ENCODE results near the gene CELF1. TPM values are rescaled to one million over a fixed set of nuclear protein-coding genes. Genes with fewer than 3 reads are reported as not detected.

The CELF1 gene
- total and polyA plus RNA-seq, 10 of the 15 experiments (the other 5 are each of a cell fraction or from before 2014, with no cell fraction given): 35.3 to 128 (median 85.7) TPM

DNA sequence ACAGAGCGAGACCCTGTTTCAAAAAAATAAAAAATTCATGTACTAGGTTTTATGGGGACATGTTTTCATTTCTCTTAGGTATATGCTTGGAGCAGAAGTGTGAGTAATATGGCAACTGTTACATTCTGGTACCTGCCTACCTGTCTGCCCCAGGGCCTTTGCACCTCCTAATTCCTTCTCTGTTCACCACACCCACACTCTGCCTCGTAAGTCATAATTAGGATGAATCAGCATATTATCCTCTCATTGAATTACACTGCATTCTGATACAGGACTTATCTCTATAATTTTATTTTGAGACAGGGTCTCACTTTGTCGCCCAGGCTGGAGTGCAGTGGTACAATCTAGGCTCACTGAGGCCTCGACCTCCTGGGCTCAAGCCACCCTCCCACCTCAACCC is 100.9 kb downstream of the CELF1 start (continued):
- TF ChIP-seq PAX8 (IDR thresholded peaks at IDR 0.05) (no peak), POLR2AphosphoS2 (IDR thresholded peaks at IDR 0.05; ENCODE audit: low read depth, low read length) (no peak), MTA3 (IDR thresholded peaks at IDR 0.05; ENCODE audit: borderline replicate concordance, low read length) (no peak), POLR2A (IDR thresholded peaks at IDR 0.05; ENCODE audit: low read depth, low read length) (no peak)

- intact Hi-C loops (cut with micrococcal nuclease; ENCODE audit: unreplicated experiment) (loop anchor here (5.0 to 10.0 kb wide), 2 partner anchors 74 to 567 kb away; partner anchors contain the start of gene SPI1), in situ Hi-C loops (cut with MboI) (no loop called here)
- no peak for DNase-seq (ENCODE audit: low read depth, low spot score)
- no peaks in the 10 kb centered on the region for H4K20me1 ChIP-seq (ENCODE audit: control insufficient read depth, insufficient read depth)
- no TSS peak for BruUV-seq (replicated peaks)
- WGBS (ENCODE audit: insufficient coverage, insufficient replicate concordance, low lambda C conversion rate, missing lambda C conversion rate): 95% methylated on average over 4 of the region's 4 CpGs
- no peak for ATAC-seq
- H3K27ac ChIP-seq (ENCODE audit: control insufficient read depth, insufficient read depth): no peak overlapping the region
- no peak overlapping the region for H2AFZ ChIP-seq (ENCODE audit: control insufficient read depth, low read depth, low read length)
- H3K4me2 ChIP-seq (ENCODE audit: control insufficient read depth, insufficient read depth): no peak overlapping the region
- CTCF ChIA-PET: interaction anchor here (0.6 kb wide), 1 partner anchor 475 kb away, joined by 3 read pairs; no protein-coding TSS in a partner anchor
- TF ChIP-seq YY1 (IDR thresholded peaks at IDR 0.05; ENCODE audit: low read depth, low read length) (no peak), YBX1 (IDR thresholded peaks at IDR 0.05) (no peak), TBL1XR1 (IDR thresholded peaks at IDR 0.05; ENCODE audit: low read depth, low read length) (no peak), CBFB (IDR thresholded peaks at IDR 0.05; ENCODE audit: low read depth) (no peak), ZZZ3 (IDR thresholded peaks at IDR 0.05; ENCODE audit: control insufficient read depth, insufficient read length, low read depth) (no peak), NFIC (IDR thresholded peaks at IDR 0.05; ENCODE audit: low read depth, low read length) (no peak), MTA2 (IDR thresholded peaks at IDR 0.05; ENCODE audit: low read depth) (no peak)
- H3K9ac ChIP-seq (ENCODE audit: control insufficient read depth, insufficient read depth, low read length): no peak overlapping the region
- POLR2A ChIA-PET: no interaction called here
- H3K79me2 ChIP-seq (ENCODE audit: control insufficient read depth, insufficient read depth, low read length): no peaks in the 10 kb centered on the region
- H3K27me3 ChIP-seq (replicated peaks in 1 of 2; ENCODE audit: control insufficient read depth in 2 of 2, insufficient read depth in 2 of 2, low read length in 1 of 2): no peaks in the 10 kb centered on the region
- RAD21 ChIA-PET (ENCODE audit: unreplicated experiment): no interaction called here
- H3K36me3 ChIP-seq (ENCODE audit: control insufficient read depth in 2 of 2, insufficient read depth in 2 of 2, low read length in 1 of 2): no peaks in the 10 kb centered on the region
- FAIRE-seq: no peak
- no peaks in the 10 kb centered on the region for H3K4me1 ChIP-seq (ENCODE audit: control insufficient read depth, insufficient read depth, low read length)
- no peaks in the 10 kb centered on the region for H3K9me3 ChIP-seq (replicated peaks; ENCODE audit: control insufficient read depth, insufficient read depth, low read length)
- H3K4me3 ChIP-seq: no peak overlapping the region
- SMC1A ChIA-PET (ENCODE audit: uncharacterized antibody, unreplicated experiment): interaction anchor here (0.6 kb wide), 1 partner anchor 659 kb away, joined by 3 read pairs; no protein-coding TSS in a partner anchor
These were observed 101.5 kb downstream of the CELF1 start for GRCh38 chr11:47451436-47451835.
